ENCODE results near the gene LCTL.
"Not testable (repeated sequence)": the region's sequence is repeated elsewhere in the genome, so short reads cannot be mapped to it uniquely, and the experiment has no call there.

Gene LCTL

GRCh38 chr15:66502491-66502890 is 63.3 kb downstream of the LCTL start:
- H3K79me2 ChIP-seq (ENCODE audit: control insufficient read depth, low read length): peaks cover 67% of the 10 kb centered on the region
- peaks cover 80% of the 10 kb centered on the region for H3K36me3 ChIP-seq (ENCODE audit: control insufficient read depth, low read length)
- peak overlapping the region; percentile 98 for H3K4me3 ChIP-seq (ENCODE audit: low read length)

GRCh38 chr15:66500346-66500745 is 65.5 kb downstream of the LCTL start:
- Histone ChIP-seq H3F3A (ENCODE audit: control insufficient read depth, insufficient read depth) (peaks cover 67% of the 10 kb centered on the region), H3K4me1 (ENCODE audit: control insufficient read depth, low read length) (peaks cover 58% of the 10 kb centered on the region), H3K27ac (ENCODE audit: low read depth, low read length) (peak overlapping the region; percentile 90), H3K79me2 (ENCODE audit: control insufficient read depth, low read length) (peaks cover 68% of the 10 kb centered on the region), H3K36me3 (ENCODE audit: control insufficient read depth, low read length) (peaks cover 93% of the 10 kb centered on the region), H4K20me1 (ENCODE audit: control insufficient read depth, insufficient read depth, low read depth, low read length) (peaks cover 23% of the 10 kb centered on the region), H3K4me2 (ENCODE audit: low read length) (peak overlapping the region; percentile 17; the same call in 1 of the 2 replicates)
- not testable (repeated sequence) for H3K4me3 ChIP-seq (ENCODE audit: low read length); H3K27me3 ChIP-seq (ENCODE audit: control insufficient read depth, low read length); H3K9me3 ChIP-seq (ENCODE audit: control insufficient read depth, insufficient read depth, low read length); H3K9me2 ChIP-seq (replicated peaks; ENCODE audit: control insufficient read depth, low read length)

More at GRCh38 chr15:66502491-66502890, 63.3 kb downstream of the LCTL start:
- H3K4me2 ChIP-seq (ENCODE audit: low read length): peak overlapping the region; percentile 78
- no peaks in the 10 kb centered on the region for H3K27me3 ChIP-seq (ENCODE audit: control insufficient read depth, low read length)
- H3K27ac ChIP-seq (ENCODE audit: low read depth, low read length): peak overlapping the region; percentile 90
- H3K9me2 ChIP-seq (replicated peaks; ENCODE audit: control insufficient read depth, low read length): no peaks in the 10 kb centered on the region
- no peaks in the 10 kb centered on the region for H3K9me3 ChIP-seq (ENCODE audit: control insufficient read depth, insufficient read depth, low read length)
- peaks cover 56% of the 10 kb centered on the region for H3K4me1 ChIP-seq (ENCODE audit: control insufficient read depth, low read length)
- peaks cover 67% of the 10 kb centered on the region for H3F3A ChIP-seq (ENCODE audit: control insufficient read depth, insufficient read depth)
- TF ChIP-seq CTCF (IDR thresholded peaks at IDR 0.05; ENCODE audit: low read depth, low read length, poor library complexity, severe bottlenecking) (no peak), EZH2phosphoT487 (IDR thresholded peaks at IDR 0.05; ENCODE audit: borderline replicate concordance, low read length) (no peak)
- peaks cover 23% of the 10 kb centered on the region for H4K20me1 ChIP-seq (ENCODE audit: control insufficient read depth, insufficient read depth, low read depth, low read length)

- Histone ChIP-seq H3K27ac (ENCODE audit: low read depth, low read length) (peak overlapping the region; percentile 90), H4K20me1 (ENCODE audit: control insufficient read depth, insufficient read depth, low read depth, low read length) (peaks cover 18% of the 10 kb centered on the region), H3K9me3 (ENCODE audit: control insufficient read depth, insufficient read depth, low read length) (no peaks in the 10 kb centered on the region), H3F3A (ENCODE audit: control insufficient read depth, insufficient read depth) (peaks cover 70% of the 10 kb centered on the region), H3K4me2 (ENCODE audit: low read length) (peak overlapping the region; percentile 97), H3K4me3 (ENCODE audit: low read length) (no peak overlapping the region; the same call in 1 of the 2 replicates), H3K4me1 (ENCODE audit: control insufficient read depth, low read length) (peaks cover 58% of the 10 kb centered on the region), H3K27me3 (ENCODE audit: control insufficient read depth, low read length) (no peaks in the 10 kb centered on the region), H3K79me2 (ENCODE audit: control insufficient read depth, low read length) (peaks cover 68% of the 10 kb centered on the region), H3K36me3 (ENCODE audit: control insufficient read depth, low read length) (peaks cover 98% of the 10 kb centered on the region), H3K9me2 (replicated peaks; ENCODE audit: control insufficient read depth, low read length) (no peaks in the 10 kb centered on the region)
- no peak for TF ChIP-seq EZH2phosphoT487 (IDR thresholded peaks at IDR 0.05; ENCODE audit: borderline replicate concordance, low read length)
- TF ChIP-seq CTCF (IDR thresholded peaks at IDR 0.05; ENCODE audit: low read depth, low read length, poor library complexity, severe bottlenecking): peak; percentile 50
Measured at GRCh38 chr15:66498501-66499386, 67.1 kb downstream of the LCTL start.

All from DOHH2 (cell line).